Melanocyte of skin (primary cell): ENCODE measurements around the gene ZNF26. TPM values are rescaled to one million over a fixed set of nuclear protein-coding genes. Genes with fewer than 3 reads are reported as not detected.

Experiments used
- small RNA-seq, 2 donors: library from RNA; depleted of rRNA; stranded (forward); fragments of <200 nt; gene quantifications; one replicate each; pipeline ENCODE3, GENCODE V24; 2012
- total RNA-seq, 2 donors: library from RNA; depleted of rRNA; stranded (reverse); fragments of >200 nt; gene quantifications; 2 replicates each; pipeline ENCODE4 v1.2.3, GENCODE V29; 2012

Gene ZNF26, protein sequence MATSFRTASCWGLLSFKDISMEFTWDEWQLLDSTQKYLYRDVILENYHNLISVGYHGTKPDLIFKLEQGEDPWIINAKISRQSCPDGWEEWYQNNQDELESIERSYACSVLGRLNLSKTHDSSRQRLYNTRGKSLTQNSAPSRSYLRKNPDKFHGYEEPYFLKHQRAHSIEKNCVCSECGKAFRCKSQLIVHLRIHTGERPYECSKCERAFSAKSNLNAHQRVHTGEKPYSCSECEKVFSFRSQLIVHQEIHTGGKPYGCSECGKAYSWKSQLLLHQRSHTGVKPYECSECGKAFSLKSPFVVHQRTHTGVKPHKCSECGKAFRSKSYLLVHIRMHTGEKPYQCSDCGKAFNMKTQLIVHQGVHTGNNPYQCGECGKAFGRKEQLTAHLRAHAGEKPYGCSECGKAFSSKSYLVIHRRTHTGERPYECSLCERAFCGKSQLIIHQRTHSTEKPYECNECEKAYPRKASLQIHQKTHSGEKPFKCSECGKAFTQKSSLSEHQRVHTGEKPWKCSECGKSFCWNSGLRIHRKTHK
- total RNA-seq = 10 to 100 TPM; 15.0 to 17.9 TPM

GRCh38 chr12:132986001-132986884 lies at the start of gene ZNF26:
Gene ZNF26 (plus strand): TSS chr12:132986367. CDS start chr12:132986841, 474 bp downstream.

DNA sequence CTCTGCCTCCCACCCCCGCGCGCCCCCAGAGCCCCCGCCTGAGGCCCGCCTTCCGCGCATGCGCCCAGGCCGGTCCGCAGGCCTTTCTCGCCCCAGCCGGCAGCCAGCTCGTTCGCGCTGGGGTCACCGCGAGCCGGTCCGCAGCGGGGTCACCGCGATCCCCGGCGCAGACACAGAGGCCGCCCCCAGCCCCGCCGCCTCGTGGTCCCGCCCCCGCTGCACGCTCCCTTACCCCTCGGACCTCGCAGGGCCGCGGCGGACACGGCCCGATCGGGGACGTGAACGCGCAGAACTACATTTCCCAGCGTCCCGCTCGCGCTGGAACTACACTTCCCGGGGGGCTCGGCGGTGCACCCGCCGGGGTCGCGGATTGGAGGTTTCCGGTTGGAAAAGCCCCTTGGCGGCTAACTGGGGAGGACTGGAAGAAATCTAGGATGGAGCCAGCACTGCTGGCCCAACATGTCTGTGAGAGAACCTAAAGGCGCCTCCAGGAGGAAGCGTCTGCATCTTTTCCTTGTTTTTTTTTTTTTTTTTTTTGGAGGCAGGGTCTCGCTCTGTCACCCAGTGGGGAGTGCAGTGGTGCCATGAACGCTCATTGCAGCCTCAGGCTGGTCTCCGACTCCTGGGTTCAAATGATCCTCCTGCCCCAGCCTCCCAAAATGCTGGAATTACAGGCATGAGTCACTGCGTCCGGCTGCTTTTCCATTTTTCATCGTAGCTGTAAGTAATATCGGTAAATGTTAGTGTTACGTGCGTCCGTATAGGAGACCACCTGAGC lies 30.0 kb upstream of the ZNF26 start, which contains the start of gene ZNF605:
TSS of gene ZNF605 (minus strand) at position 296 of the 778 bp plus-strand sequence. CDS start 10,671 bp downstream, outside the sequence.

DNA sequence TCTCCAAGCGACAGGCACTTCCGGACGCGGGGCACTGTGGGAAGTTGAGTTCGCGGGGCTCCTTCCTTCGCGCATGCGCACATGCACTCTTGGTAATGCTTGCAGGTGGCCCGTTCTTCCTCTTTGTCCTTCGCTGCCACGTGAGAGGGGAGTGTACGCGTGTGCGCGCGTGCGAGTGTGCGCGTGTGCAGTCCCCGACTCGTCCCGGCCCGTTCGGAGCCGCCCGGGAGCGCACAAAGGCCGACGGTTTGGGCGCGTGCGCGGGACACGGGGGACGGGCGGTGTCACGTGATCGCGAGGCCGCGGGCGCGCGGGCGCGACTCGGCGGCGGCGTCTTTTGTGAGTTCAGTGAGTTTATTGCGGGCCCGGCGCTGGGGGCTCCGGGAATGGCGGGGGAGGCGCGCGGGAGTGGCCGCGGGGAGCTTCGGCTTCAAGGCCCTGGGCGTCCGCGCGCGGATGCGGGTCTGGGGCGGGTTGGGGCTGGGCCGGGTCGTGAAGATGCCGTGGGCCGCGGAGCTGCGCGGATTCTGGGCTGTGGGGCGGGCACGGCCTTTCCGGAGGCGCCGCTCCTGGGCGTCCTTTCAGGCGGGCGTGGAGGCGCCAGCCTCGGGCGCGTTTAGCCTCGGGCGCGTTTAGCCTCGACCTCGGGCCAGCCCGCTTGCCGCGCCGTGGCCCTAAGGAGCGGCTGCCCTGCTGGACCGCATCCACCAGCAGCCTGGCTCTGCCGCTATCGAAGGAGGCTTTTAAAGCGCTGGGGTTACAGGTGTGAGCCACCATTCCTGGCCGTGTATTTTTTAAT lies 51.2 kb downstream of the ZNF26 start, which contains the start of gene ZNF84:
TSS of gene ZNF84 (plus strand) at position 303 of the 799 bp plus-strand sequence. CDS start 3,959 bp downstream, outside the sequence.

Small RNAs within 50 kb of the gene (small RNA-seq; reads per million reads assigned to genes)
- gene RNU4ATAC12P = 0 reads per million in 2 donors

Other genes starting within 250 kb of the ZNF26 start
- 10 to 100 TPM; 43.0 to 57.6 TPM for gene ANKLE2, start 224.5 kb upstream of the ZNF26 start, total RNA-seq
- gene GOLGA3, start 157.5 kb upstream of the ZNF26 start, total RNA-seq = 10 to 100 TPM; 59.9 to 62.3 TPM
- 10 to 100 TPM; 37.6 to 41.0 TPM for gene CHFR, start 98.8 kb upstream of the ZNF26 start, total RNA-seq
- gene ZNF605, start 30.1 kb upstream of the ZNF26 start, total RNA-seq = 10 to 100 TPM in 1 of 2 donors, 1 to 10 TPM in 1; 6.5 to 10.3 TPM
- 10 to 100 TPM; 13.7 to 15.8 TPM for gene ZNF84, start 51.1 kb downstream of the ZNF26 start, total RNA-seq
- gene ZNF140, start 94.6 kb downstream of the ZNF26 start, total RNA-seq = 10 to 100 TPM; 12.0 to 13.1 TPM
- gene ZNF891, start 143.9 kb downstream of the ZNF26 start, total RNA-seq = under 1 TPM; 0.67 to 0.69 TPM
- gene ZNF10, start 144.3 kb downstream of the ZNF26 start, total RNA-seq = 1 to 10 TPM; 4.7 to 6.9 TPM
- gene ZNF268, start 195.1 kb downstream of the ZNF26 start, total RNA-seq = 10 to 100 TPM; 16.2 to 20.0 TPM
- gene ANHX, start 249.5 kb downstream of the ZNF26 start, total RNA-seq = not detected